CD4-positive, alpha-beta T cell treated with Interleukin-17A for 4 hours (primary cell): Measurements from ENCODE around the gene CTNNA2.

Experiments used
- DNase-seq: peaks from one replicate; pipeline ENCODE4 v3.0.0-alpha.2; 2020; ENCODE audit warnings: mixed read lengths

Gene CTNNA2

DNA sequence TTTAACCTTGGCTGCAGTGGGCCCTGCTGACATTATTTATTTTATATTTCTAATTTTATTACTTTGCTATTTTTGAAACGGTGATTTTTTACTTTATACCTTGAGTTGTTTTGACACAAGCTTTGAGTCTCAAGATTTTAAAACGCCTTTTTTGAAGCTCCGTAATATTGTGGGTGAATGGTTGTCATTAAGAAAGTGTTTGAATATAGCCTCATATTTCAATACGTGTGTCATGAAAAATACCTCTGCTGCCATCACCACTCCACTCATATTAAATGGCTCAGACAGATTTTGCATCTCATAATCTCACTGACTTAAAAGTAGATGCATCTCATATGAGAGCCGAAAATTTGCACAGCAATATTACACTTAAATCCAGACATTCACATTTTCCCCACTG is 106.6 kb downstream of the CTNNA2 start:
- no peak for DNase-seq

DNA sequence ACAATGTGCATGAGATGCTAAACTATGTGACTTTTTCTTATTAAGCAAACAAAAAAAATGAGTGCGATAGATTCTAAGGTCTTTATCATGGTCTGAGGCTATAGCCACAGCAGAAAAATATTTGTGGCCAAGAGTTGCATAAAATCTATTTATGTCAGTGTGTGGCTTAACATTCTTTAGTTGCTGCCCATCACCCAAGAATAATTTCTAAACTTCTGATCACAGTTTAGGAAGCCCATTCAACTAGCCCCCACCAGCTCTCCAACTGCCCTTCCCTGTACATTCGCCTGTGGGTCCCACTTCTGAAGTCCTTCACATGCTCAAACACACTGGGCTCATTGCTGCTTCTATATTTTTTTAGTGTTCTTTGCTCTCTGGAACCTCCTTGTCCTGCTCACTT is 107.1 kb downstream of the CTNNA2 start:
- no peak for DNase-seq

DNA sequence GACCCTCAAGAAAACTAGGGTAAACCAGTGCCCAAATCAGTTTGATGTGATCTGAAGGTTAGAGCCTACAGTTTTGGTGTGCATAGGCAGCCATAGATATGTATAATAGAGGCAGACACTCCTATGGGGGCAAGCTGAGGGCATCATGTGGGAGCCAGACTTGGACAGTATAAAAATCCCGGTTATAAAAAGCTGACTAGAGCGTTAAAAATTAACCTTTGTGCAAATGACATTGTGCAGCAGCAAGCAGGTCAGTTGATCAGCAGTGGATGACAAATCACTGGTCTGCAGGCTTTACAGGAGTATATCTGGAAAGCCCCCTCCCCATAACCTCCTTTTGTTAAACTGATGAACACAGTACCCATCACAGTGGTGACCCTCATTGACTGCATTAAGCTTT is 107.8 kb downstream of the CTNNA2 start:
- DNase-seq = no peak

GRCh38 chr2:79621252-79621651 is 108.4 kb downstream of the CTNNA2 start:
- no peak for DNase-seq

DNA sequence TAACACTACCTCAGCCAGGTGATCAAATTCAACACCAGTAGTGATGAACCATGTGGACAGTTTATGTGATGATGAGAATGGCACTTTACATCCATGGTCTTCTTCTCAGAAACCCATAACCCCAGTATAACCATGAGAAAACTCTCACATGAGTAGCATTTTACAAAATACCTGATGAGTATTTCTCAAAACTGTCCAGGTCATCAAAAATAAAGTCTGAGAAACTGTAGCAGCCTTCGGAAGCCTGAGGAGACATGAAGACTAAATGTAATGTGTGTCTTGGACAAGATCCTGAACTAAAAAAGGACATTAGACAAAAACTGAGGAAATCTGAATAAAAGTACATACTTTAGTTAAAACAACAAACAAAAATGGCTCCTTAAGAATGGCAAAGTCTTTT is 108.9 kb downstream of the CTNNA2 start:
- DNase-seq = no peak

GRCh38 chr2:79622508-79622907 is 109.7 kb downstream of the CTNNA2 start:
- no peak for DNase-seq

DNA sequence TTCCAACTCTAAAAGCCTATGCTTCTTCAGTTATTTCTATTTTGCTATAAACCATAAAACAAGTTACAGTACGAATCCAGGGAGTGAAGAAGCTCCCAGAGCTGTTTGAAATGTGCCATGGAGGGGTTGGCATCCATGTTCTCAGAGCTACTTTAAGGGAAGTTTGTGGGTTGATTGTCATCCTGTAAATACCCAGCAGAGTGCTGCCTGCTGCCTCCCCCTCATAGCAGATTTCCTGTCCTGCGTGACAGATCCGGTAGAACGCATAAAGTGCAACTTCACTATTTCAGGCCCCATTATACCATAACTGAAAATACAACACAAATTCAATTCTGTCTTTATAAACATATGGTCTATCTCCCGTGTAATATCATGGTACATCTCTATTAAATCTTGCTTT is 114.4 kb downstream of the CTNNA2 start:
- no peak for DNase-seq

DNA sequence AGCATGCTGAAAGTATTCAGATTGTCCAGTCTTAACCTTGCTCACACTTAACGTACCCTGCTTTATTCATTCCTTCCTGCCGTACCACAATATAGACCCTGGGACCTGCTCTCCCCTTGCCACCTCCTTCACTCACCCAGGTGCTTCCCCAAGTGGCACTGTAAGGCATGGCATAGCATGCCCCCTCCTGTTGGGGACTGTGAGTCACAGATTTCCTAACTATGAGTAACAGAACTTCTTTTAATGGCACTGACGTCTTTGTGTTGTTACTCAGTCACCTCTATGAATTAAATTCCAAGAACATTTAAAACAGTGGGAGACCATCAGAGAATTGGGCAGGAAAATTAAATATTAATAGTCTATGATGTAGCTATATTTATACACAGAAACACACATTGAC is 117.2 kb downstream of the CTNNA2 start:
- no peak for DNase-seq

DNA sequence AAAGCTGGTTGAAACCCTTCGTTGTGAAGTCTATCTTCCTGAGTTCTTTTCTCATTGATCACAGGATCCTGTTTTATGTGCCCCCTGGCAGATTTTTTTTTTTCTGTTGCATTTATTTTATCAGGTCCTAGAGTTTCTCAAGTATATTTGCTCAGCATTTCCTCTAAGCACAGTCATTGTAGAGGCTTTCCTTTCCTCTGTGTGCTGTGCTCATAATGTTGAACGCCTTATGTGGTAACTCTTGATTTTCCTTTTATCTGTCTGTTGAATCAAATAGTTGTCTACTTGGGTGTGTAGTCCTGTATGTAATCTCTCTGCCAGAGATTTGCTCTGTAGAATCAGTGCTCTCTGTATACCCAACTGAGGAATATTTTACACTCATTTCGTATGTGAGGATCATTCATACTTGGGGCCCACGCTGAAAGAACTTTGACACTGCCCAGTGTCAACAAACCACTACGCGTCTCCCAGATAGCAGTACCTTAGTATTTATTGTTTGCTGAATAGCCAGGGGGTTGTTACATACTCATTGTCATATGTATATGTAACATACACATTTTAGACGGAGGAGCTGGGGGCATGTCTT is 118.2 kb downstream of the CTNNA2 start:
- no peak for DNase-seq

DNA sequence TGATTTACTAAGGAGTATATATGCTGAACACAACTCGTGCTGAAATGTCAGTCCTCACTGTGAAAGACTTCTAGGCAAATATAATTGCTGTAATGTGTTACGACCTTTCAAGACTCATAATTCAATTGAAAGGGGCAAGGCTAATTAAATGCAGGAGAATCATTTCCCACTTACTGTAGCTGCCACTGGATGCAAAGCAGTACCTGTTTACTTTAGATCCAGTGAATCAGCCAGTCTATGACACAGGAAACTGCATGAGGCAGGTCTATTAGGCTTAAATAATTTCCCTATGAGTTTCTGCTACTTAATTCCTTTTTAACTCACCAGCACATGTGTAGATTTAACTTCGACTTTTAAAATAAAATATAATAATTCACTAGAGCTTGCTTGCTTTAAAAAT is 125.6 kb downstream of the CTNNA2 start:
- no peak for DNase-seq

DNA sequence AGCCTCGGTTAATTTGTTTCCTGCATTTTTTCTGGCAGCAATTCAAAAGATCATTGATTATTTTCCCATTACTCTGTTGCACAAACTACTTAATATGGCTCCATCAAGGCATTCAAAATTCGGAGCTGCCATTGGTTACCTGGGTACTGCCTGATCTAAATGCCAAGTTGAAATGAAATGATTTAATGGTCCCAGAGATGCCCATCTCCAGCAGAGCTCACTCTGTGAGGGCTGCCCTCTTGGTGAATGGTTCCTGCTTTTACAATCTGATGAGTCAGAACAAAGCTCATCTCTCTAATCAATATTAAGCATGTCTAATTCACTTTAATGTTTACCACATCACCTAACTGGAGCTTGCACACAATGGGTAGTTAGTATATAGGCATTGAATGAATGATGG is 126.1 kb downstream of the CTNNA2 start:
- no peak for DNase-seq

DNA sequence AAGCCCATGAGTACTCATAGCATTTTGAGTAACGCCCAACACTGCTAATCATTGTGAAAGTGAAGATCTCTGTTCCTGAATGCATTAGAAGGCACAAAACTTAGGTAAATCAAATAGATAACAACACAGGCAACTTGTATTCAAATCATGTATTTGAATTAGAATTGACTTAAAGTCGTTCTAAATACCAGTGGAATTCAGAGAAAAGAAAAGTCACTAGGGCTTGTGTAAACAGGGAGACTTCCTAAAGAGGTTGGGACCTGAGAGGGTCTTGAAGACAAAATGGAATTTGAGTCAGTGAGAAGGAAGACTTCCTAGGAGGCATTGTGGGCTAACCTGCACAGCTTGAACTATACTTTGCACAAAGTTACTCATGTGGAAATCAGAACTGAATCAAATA is 127.2 kb downstream of the CTNNA2 start:
- DNase-seq = no peak

DNA sequence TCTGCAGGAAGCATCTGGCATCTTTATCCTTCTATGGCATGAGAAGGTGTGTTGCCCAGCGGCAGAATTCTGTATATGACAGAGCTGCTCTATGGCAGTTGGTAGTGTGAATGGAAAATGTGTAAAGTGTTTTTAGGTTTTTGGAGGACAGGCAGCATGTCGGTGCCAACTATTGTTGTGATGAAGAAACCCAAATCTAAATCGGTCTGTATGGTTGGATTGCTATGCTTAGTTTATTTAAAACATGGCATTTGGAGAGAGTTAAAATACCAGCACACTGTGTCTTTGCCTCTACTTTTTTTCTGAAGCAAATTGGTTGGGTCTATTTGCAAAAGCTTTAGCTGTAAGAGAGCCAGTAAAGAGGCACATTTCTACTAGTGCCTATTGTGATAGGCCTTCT is 136.7 kb downstream of the CTNNA2 start:
- DNase-seq = no peak

DNA sequence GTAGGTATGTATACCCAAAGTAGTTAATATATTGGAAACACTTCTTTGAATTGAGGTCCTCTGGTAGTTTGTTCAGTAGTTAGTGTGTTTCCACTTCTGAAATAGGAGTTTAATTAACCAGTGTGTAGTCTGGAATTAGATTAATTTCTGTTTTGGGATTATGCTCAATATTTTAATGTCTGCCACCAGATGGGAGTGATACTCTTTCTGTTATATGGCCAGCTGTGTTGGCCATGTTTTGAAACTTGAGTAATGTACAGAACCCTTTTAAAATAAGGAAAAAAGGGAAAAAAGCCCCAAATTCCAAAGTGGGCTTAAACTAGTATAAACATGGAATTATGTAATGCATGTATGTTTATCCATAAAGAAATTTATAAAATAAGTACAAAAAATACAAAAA is 147.7 kb downstream of the CTNNA2 start:
- no peak for DNase-seq

DNA sequence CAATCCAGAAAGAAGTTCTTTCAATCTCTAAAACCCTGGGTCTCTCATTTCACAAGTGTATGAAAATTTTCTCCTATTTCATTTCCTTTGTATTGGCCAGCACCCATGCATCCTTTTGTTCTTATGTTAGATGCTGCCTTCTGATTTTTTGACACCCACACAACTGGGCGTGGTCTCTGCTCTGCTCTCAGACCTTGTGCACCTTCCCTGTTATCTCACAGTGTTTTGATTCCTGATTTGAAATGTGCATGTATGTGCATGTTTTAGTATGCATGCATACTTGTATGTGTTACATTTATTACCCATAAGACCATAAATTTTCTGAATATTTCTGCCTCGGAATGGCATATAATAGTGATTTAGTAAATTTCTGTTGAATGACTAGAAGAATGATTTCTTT is 152.2 kb downstream of the CTNNA2 start:
- DNase-seq = no peak

- DNase-seq = no peak
Measured at GRCh38 chr2:79666430-79666829, 153.6 kb downstream of the CTNNA2 start.

DNA sequence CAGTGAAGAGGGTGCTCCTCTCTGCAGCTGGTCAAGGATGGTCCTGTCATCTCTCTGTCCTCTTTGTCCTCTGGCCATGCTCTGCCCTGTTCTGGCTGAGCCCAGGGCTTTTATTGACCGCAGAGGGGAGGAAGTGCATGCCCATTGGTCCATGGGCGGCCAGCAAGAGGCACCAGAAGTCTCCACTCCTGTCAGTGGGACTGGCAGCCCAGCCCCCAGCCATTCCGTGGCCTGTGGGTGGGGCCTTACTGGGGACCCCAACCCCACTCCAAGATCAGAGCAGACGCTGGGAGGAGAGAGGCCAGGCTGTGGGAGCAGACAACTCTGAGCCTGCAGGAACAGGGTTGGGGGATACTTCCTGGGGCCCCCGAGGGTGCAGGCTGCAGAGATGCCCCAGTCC is 156.9 kb downstream of the CTNNA2 start:
- DNase-seq = no peak

DNA sequence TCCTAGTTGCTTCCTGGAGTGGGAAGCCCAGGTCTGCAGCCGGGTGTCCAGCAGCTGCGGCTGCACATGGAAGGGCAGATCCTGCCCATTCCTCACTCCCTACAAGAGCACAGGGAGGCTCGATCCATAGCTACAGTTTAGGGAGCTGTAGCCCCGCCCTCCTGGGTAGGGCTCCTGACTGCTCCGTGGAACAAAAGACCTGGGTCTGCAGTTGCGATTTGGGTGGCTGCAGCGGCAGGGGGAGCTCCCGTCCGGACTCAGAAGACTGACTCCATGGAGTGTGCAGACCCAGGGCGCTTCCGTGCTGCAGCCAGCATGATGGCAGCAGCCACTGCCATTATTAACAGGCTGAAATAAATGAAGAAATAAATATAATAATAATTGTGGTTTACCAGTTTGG is 157.3 kb downstream of the CTNNA2 start:
- no peak for DNase-seq

GRCh38 chr2:79686884-79687283 is 174.0 kb downstream of the CTNNA2 start:
- DNase-seq = no peak

GRCh38 chr2:79695248-79695647 is 182.4 kb downstream of the CTNNA2 start:
- DNase-seq = no peak

- DNase-seq = no peak
Measured at GRCh38 chr2:79697200-79697599, 184.3 kb downstream of the CTNNA2 start.

DNA sequence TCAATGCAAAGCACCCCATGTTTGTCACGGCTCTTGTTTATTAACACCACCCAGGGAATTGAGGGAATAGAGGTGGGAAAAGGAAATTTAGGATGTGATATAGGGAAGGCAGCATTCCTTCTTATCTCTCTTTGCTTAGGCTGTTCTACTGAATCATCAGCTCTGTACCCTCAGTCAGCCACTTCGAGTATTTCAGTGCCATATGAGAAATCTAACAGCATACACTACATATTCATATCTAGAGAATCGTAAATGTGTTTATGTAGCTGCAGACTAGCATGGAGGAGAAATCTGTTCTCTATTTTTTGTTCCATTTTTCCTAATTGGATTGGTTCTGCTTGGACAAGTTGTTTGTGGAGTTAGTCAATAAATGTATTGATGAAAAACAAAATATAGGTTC is 187.8 kb downstream of the CTNNA2 start:
- no peak for DNase-seq

GRCh38 chr2:79702905-79703304 is 190.1 kb downstream of the CTNNA2 start:
- no peak for DNase-seq

- DNase-seq = no peak
Measured at GRCh38 chr2:79711098-79711497, 198.2 kb downstream of the CTNNA2 start.

DNA sequence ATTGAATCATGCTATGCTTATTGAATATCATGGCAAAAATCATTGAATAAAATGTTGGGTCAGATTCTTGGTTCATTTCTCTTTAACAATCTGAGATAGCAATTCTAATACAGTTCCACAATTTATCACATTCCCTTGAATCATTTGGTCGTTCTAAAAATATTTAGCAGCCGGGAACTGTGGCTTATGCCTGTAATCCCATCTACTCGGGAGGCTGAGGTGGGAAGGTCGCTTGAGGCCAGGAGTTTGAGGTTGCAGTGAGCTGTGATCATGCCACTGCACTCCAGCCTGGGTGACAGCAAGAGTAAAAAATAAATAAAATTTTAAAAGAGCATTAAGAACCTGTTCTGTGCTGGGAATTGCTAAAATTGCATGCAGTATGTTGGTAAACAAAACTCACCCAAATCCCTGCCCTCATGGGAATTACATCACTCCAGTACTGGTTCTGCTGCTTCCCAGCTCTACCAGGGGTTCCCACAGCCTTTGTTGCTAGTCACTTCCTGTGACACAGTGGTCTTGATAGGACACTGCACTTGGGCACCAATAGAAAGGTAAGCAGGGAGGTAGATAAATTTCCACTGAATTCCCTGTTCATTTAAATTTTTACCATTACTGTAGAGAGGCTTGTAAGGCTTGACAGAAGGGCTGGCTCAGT is 200.4 kb downstream of the CTNNA2 start:
- DNase-seq = no peak
